HG03039 (cell line): ENCODE measurements around the gene EPHA1.
A peak's percentile ranks its signal among the peaks of the same experiment; 100 is the strongest.

Experiments
- ATAC-seq: cut with Tn5 transposase; IDR thresholded peaks from one replicate; pipeline ENCODE4 v1.9.1; 2021; ENCODE audit warnings: mild to moderate bottlenecking, moderate library complexity; ENCODE audit not compliant: unreplicated experiment

Gene EPHA1

DNA sequence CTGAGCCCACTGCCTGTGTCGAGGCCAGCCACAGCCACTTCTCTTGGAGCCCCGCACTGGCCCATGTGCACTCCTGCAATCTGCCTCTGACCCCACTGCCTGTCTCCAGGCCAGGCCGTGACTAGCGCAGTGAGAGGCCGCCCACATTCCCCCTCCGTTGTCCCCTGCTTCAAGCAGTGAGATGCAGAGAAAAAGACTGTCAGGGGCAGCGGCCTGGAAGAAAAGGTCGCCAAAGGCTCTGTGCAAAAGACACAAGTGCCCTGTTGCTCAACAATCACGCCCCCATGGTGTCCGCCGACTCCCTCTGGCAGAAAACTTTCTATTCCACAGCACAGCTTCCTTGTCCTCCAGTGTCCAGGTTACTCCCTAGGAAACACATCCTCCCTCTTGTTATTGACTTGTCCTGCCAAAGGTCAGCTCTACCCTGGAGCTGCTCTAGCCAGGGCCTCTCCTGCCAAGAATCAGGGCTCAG, 56.1 kb downstream of the EPHA1 start:
- ATAC-seq: no peak

DNA sequence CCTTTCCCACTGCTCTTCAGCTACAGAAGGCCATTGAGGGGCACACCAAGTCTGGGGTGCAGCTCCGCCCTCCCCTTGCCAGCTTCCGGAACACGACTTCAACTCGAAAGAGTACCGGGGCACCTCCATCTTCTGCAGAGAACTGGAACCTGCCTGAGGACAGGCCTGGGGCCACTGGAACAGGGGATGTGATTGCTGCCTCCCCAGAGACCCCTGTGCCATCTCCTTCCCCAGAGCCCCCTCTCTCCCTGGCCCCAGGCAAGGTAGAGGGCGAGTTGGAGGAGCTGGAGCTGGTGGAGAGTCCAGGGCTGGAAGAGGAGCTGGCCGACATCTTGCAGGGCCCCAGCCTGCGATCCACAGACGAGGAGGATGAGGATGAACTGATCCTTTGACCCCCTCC, 57.1 kb downstream of the EPHA1 start:
- ATAC-seq: no peak

DNA sequence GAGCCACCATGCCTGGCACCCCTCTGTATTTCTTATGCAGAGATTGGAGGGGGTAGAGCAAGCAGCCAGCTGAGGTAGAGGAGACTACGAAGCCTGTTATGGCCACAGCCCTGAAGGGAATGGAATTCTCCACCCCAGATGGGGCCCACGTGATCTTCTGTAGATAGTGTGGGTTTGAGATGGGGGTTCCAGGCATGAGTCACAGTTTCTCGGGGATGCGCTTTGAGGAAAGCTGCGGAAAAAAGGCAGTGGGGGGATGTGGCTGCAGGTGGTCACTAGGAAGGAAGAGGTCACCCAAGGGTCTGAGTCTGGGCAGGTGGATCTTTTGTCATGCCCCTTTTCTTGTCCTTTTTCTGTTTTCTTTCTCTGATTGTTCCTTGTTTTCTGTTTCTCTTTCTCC, 57.6 kb downstream of the EPHA1 start:
- no peak for ATAC-seq

DNA sequence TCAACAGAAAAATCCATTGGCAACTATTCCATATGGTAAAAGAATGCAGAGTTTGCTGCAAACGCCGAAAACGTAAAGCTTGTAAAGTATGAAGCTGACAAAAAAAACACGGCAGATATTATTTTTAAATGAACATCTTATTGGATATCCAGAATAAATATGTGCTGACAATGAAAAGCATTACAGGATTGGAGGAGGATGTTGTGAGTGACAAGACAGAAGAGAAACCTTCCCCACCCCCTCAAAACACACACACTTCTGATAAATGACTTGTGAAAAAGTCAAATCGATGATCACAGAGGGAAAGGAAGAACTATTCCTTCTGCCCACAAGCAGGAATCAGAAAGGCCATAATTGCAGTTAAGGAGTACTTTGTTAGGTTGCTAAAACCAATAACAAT, 60.7 kb downstream of the EPHA1 start:
- ATAC-seq: no peak

GRCh38 chr7:143346018-143346417, 62.6 kb downstream of the EPHA1 start:
- no peak for ATAC-seq

DNA sequence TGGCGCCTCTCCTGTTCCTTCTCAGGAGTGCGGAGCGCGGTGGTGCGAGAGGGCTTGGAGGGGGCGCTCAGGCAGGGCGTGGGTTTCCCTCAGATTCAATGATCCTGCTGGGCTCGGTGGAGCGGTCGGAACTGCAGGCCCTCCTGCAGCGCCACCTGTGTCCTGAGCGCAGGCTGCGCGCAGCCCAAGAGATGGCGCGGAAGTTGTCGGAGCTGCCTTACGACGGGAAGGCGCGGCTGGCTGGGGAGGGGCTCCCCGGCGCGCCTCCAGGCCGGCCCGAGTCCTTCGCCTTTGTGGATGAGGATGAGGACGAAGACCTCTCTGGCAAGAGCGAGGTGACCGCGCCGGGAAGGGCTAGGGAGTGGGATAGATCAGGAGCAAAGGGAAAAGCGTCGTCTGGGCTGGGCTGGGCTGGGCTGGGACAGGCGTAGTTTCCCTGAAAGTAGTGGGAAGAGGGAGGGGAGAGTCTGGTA, 63.2 kb downstream of the EPHA1 start:
- peak; percentile 54 for ATAC-seq

GRCh38 chr7:143343596-143343995, 65.1 kb downstream of the EPHA1 start:
- no peak for ATAC-seq

DNA sequence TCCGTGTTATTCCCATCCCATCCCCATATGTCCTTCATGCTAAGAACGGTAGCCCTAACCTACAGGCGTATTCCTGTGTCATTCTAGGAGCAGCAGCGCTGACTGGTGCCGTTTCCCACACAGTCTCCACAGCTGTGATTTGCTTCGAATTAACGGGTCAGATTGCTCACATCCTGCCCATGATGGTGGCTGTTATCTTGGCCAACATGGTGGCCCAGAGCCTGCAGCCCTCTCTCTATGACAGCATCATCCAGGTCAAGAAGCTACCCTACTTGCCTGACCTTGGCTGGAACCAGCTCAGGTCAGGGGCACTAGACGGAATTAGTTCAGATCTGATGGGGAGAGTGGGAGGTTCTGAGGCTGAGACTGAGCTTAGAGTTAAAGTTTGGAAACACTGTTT, 66.8 kb downstream of the EPHA1 start:
- no peak for ATAC-seq
